HG03558 (cell line): Measurements from ENCODE around the gene RALA.

Experiments used
- ATAC-seq: cut with Tn5 transposase; IDR thresholded peaks from one replicate; pipeline ENCODE4 v1.9.1; 2021; ENCODE audit warnings: moderate number of reproducible peaks; ENCODE audit not compliant: unreplicated experiment; ENCODE audit errors: extremely low read depth

Gene RALA

DNA sequence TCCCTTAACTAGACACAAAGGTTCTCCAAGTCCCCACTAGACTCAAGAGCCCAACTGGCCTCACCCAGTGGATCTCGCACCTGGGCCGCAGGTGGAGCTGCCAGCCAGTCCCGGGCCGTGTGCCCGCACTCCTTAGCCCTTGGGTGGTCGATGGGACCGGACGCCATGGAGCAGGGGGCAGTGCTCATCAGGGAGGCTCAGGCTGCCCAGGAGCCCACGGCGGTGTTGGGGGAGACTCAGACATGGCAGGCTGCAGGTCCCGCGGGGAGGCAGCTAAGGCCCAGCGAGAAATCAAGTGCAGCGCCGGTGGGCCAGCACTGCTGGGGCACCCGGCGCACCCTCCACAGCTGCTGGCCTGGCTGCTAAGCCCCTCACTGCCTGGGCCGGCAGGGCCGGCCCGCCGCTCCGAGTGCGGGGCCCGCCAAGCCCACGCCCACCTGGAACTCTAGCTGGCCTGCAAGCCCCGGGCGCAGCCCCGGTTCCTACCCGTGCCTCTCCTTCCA is 130.5 kb downstream of the RALA start:
- no peak for ATAC-seq

DNA sequence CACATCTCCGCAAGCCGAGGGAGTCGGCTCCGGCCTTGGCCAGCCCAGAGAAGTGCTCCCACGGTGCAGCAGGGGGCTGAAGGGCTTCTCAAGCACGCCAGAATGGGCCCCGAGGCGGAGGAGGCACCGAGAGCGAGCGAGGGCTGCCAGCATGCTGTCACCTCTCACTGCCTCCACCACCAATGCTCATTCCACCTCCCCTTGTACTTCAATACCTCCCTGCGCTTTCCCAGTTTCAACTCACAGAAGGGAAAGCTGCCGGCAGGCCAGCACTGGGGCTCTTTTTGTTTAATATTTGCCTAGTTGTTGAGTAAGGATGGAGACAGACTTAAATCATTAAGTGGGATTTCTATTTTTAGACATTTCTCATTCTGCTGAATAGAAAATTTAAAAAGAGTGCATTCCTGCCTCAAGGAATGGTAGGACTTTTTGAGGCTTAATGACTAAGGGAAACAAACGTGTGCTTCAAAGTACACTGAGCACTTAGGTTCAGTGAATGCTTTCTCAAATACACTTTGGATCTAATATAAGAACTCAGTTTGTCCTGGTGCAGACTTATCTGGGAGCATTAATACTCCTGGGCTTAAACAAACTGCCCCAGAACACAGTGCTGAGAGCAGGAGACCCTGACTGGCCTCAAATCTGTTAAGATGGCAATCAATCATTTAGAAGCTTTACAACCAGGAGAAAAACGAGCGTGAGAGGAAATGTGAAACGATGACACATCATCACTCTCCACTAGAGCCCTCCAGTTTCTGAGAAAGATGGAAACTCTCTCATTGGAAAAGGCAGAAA is 131.2 kb downstream of the RALA start:
- no peak for ATAC-seq

GRCh38 chr7:39757604-39758003 is 134.2 kb downstream of the RALA start:
- ATAC-seq, result no peak
